Astrocyte of the spinal cord (primary cell): ENCODE data around the gene IRF2BPL.

Experiments
- DNase-seq: peaks from one replicate; pipeline ENCODE4 v3.0.0; 2011; ENCODE audit warnings: low read depth, low spot score
- H3K4me3 ChIP-seq: 2 replicates; pipeline ENCODE4 v1.5.1; 2011; ENCODE audit warnings: low read depth, mild to moderate bottlenecking, low read length, moderate library complexity
- in situ Hi-C: cut with HindIII; loops from 2 replicates; pipeline ENCODE4 v1.10.0; 2017; ENCODE audit warnings: low sequenced_read_pairs
- TF ChIP-seq, protein P1 (sequence below): IDR thresholded peaks from 2 replicates; pipeline ENCODE4 v1.5.1; 2012; ENCODE audit warnings: low read depth, mild to moderate bottlenecking, low read length, inconsistent platforms

The IRF2BPL gene

DNA sequence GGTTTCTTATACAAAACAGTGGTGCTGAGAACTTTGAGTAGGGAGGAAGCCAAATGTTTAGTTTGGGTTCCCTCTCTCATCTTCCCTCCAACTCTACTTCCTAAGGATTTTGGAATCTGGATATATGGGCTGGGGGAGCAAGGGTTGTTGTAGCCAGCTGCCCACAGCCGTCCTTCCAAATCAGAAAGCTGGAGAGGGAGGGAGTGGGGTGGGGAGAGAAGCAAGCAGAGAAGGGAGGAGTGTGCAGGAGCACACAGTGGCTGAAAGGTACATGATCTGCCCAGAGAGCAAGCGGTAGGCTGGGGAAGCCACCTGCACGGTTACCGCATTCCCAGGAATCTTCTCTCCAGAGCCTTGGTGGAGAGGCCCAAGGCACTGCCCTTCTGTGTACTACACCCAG lies 52.7 kb downstream of the IRF2BPL start:
- TF ChIP-seq, protein P1, sequence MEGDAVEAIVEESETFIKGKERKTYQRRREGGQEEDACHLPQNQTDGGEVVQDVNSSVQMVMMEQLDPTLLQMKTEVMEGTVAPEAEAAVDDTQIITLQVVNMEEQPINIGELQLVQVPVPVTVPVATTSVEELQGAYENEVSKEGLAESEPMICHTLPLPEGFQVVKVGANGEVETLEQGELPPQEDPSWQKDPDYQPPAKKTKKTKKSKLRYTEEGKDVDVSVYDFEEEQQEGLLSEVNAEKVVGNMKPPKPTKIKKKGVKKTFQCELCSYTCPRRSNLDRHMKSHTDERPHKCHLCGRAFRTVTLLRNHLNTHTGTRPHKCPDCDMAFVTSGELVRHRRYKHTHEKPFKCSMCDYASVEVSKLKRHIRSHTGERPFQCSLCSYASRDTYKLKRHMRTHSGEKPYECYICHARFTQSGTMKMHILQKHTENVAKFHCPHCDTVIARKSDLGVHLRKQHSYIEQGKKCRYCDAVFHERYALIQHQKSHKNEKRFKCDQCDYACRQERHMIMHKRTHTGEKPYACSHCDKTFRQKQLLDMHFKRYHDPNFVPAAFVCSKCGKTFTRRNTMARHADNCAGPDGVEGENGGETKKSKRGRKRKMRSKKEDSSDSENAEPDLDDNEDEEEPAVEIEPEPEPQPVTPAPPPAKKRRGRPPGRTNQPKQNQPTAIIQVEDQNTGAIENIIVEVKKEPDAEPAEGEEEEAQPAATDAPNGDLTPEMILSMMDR: no peak
- H3K4me3 ChIP-seq: no peak overlapping the region
- in situ Hi-C loops: no loop called here
- no peak for DNase-seq

DNA sequence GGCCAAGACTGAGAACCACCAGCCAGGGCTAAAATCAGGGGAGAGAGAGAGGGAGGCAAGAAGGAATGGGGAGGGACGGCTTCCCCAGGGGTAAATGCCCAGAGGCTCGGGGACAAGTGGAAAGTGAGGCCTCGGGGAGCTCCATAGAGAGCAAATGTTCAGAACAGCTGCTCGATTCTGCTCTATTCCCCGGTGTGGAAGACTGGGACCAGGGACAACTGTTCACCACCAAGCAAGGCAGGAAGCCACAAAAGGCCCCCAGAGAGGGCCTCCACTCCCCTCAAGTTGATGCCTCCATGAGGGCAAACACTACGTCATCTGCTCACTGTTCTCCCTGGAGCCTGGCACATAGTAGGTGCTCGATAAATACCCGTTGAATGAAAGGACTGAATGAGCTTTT lies 53.5 kb downstream of the IRF2BPL start:
- H3K4me3 ChIP-seq: no peak overlapping the region
- in situ Hi-C loops: no loop called here
- no peak for DNase-seq
- TF ChIP-seq, protein P1: no peak
